Hematopoietic multipotent progenitor cell treated with erythropoietin and hydrocortisone succinate and interleukin-3 and kit ligand, for 6 days (in vitro differentiated cells): ENCODE results near the gene RABGAP1.

Source experiments
- DNase-seq: peaks from one replicate; pipeline ENCODE4 v3.0.0-alpha.2; 2015

Gene RABGAP1

GRCh38 chr9:123049589-123050222 lies 108.9 kb downstream of the RABGAP1 start:
- DNase-seq = no peak

- no peak for DNase-seq
These were observed 112.2 kb downstream of the RABGAP1 start for GRCh38 chr9:123053046-123053445.

- DNase-seq = no peak
These were observed 112.9 kb downstream of the RABGAP1 start for GRCh38 chr9:123053711-123054110.

GRCh38 chr9:123058834-123059233 lies 118.0 kb downstream of the RABGAP1 start:
- DNase-seq = no peak

GRCh38 chr9:123059472-123060220 lies 118.8 kb downstream of the RABGAP1 start:
- no peak for DNase-seq

GRCh38 chr9:123061216-123061615 lies 120.4 kb downstream of the RABGAP1 start:
- DNase-seq = no peak

GRCh38 chr9:123062351-123063176 lies 121.7 kb downstream of the RABGAP1 start:
- no peak for DNase-seq

GRCh38 chr9:123063177-123063598 lies 122.4 kb downstream of the RABGAP1 start:
- no peak for DNase-seq

- no peak for DNase-seq
These were observed 123.1 kb downstream of the RABGAP1 start for GRCh38 chr9:123063896-123064295.

- DNase-seq = no peak
These were observed 123.9 kb downstream of the RABGAP1 start for GRCh38 chr9:123064716-123065115.

- DNase-seq = no peak
These were observed 124.4 kb downstream of the RABGAP1 start for GRCh38 chr9:123065196-123065595.

- no peak for DNase-seq
These were observed 126.3 kb downstream of the RABGAP1 start for GRCh38 chr9:123067136-123067535.

- DNase-seq = no peak
These were observed 128.2 kb downstream of the RABGAP1 start for GRCh38 chr9:123069010-123069481.

GRCh38 chr9:123070198-123070597 lies 129.4 kb downstream of the RABGAP1 start:
- DNase-seq = no peak

- no peak for DNase-seq
These were observed 131.7 kb downstream of the RABGAP1 start for GRCh38 chr9:123072407-123072995.

GRCh38 chr9:123073441-123073840 lies 132.6 kb downstream of the RABGAP1 start:
- DNase-seq = no peak

- DNase-seq = no peak
These were observed 133.2 kb downstream of the RABGAP1 start for GRCh38 chr9:123073991-123074422.

- DNase-seq = no peak
These were observed 133.8 kb downstream of the RABGAP1 start for GRCh38 chr9:123074628-123075027.

GRCh38 chr9:123080444-123080843 lies 139.6 kb downstream of the RABGAP1 start:
- peak; percentile 60 for DNase-seq

- DNase-seq = peak; percentile 75
These were observed 141.0 kb downstream of the RABGAP1 start for GRCh38 chr9:123081824-123082223.

GRCh38 chr9:123083680-123084079 lies 142.9 kb downstream of the RABGAP1 start:
- no peak for DNase-seq

- no peak for DNase-seq
These were observed 143.4 kb downstream of the RABGAP1 start for GRCh38 chr9:123084256-123084655.

GRCh38 chr9:123085916-123086315 lies 145.1 kb downstream of the RABGAP1 start:
- no peak for DNase-seq
